COR-L47 (cell line): ENCODE results near the gene TBC1D7.

ENCODE experiments used
- DNase-seq: peaks from one replicate; lab custom pipeline; 2025; lab: John Stamatoyannopoulos, UW

TBC1D7 gene

DNA sequence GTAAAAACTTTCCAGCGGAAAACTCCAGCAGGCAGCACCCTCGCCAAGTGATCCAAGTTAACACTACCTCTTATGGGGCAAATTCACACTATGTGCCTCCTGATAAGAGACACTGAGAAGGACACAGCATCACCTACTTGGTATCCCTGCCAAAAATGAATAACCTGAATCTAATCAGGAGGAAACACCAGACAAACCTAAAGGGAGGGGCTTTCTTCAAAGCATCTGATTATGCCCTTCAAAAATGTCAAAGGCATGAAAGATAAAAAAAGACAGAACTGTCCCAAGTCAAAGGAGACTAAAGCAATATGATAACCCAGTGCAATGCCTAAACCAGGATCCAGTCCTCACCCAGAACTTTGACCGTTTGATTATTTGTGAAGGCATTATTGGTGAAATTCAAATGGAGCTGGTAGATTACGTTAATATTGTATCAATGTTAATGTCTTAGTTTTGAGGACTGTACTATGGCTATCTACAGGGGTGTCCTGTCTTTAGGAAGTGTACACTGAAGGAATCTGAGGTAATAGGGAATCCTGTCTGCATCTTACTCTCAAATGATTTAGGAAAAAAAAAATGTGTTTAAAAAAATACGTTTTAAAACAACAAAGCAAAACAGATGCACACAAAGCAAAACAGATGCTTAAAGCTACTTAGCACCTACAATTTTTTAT lies 8.3 kb downstream of the TBC1D7 start:
- DNase-seq = no peak

DNA sequence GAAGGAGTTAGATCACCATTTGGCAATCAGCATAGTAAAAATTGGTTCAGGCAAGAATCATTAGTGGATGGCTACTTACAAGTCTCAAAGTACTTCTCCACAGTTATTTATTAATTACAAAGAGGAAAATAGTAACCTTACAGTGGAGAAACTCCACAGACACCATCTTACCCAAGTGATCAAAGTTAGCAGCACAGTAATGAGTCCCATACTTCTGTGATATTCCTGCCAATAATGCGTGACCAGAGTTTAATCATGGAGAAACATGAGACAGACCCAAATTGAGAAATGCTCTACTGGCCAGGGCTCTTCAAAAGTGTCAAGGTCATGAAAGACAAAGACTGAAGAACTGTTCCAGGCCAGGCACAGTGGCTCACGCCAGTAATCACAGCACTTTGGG lies 9.5 kb downstream of the TBC1D7 start:
- no peak for DNase-seq

DNA sequence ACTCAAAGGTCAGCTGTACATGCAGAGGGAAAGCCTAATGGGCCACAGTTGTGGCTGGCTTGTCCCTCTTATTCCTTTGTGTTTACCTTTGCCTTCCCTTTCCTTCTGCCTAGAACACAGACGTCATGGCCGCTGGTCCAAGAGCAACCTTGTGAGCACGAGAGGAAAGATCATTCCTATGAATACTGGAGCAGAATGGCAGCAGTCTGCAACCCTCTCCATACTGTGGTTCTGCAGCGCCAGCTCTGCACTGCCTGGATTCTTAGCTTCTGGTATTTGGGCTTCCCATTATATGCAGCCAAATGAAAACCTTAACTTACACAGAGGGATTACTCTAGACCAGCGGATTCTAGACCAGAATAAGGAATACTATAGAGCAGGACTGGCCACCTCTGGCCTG lies 12.4 kb downstream of the TBC1D7 start:
- DNase-seq = no peak

DNA sequence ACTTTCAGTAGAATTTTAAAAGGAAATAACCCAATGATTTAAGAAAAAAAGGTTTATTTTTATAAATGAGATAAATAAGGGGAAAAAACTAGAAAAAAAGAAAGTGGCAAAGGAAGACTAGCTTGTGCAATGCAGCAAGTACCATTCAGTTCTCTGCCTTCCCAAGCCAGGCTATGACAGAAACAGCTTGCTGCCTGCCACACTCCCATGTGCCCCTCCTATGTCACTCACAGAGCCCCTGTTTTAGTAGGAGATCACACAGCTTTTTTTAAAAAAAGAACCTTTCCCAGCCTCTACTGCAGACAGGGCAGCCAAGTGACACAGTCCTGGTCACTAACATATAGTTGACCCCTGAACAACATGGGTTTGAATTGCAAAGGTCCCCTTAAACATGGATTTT lies 13.5 kb downstream of the TBC1D7 start:
- DNase-seq = no peak

DNA sequence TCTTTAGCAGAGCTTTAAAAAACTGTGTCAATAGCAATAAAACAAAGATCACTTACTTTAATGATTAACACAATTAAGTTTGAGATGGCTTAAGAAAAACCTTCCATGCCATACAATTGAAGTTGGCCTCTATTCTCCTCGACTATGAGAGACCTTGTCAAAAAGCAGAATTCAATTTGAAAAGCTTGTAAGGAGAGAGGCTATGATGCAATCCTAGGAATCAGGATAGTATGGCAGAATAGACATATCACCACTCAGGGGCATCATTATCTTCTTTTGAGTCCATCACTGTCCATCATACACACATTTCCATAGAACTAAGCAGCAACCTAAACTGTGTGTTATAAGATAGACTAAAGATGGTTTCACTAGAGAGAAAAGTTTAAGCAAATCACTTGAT lies 17.2 kb downstream of the TBC1D7 start:
- no peak for DNase-seq

DNA sequence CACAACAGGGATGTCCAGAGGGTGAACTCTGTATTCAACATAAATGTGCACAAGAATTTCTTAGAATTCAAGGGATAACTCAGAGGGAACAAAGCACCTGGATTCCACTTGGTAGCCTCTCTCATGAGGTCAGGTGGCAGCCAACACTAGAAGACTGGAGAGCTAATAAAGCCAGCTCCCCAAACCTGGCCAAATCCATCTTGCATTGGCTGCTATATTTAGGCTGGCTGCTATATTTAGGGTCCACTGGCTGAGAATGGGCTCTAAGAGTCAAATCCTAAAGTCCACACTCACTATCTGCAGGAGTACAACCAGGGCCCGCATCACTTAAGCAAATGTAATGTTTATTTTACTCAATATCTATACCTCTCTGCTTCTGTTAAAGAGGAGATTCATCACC lies 20.0 kb downstream of the TBC1D7 start:
- no peak for DNase-seq

DNA sequence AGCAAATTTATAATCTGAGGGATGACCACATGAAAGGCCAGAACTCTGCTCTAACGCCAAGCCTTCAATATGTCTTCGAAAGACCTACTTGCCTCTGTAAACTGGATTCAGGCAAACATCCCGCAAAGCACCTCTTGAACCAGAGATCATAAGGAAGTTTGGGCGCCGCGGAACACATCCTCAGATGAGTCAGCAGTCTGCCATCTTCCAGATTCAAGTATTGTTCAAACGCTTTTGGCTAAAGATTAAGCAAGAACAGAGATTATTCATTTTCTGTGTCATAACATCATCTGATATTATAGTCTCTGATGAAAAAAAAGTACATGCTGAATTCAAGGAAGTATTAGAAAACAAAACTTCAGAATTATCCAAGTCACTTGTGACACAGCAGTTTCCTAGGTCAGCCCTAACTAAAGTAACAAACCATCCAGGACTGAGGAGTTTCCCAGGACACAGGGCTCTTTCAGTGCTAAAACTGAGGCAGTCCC lies 20.8 kb downstream of the TBC1D7 start:
- DNase-seq = no peak

DNA sequence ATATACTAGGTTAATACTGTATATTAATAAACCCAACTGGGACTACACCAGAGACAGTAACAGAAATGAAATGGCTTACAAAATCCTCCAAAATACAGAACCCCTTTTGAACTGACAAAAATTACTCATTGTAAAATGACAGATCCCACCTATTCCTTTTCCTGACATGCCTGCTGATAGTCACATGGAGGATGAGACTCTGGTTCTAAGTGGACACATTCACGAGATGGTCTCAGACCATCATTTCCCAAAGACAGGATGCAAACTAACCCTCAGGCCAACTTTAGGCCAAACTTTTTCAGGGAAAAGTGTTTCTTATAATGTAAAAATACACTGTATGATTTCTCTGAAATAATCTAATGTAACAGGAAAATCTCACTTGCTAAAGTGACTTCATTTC lies 22.5 kb downstream of the TBC1D7 start:
- no peak for DNase-seq

DNA sequence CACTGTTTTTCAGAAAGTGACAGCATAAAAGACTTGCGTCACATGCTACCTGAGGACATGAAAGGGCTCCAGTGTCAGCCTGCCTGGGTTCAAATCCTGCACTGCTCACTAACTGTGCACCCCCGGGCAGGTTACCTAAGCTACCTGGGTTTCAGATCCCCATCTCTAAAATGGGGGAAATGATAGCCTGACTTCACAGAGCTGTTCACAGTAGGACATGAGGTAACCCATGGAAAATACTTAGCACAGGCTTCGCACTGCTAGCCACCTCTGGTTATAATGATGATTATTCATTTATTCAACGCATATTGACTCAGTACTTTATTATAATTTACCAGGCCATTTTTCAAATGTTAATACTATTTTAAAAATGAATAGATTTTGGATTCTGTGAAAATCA lies 23.0 kb downstream of the TBC1D7 start:
- DNase-seq = no peak

DNA sequence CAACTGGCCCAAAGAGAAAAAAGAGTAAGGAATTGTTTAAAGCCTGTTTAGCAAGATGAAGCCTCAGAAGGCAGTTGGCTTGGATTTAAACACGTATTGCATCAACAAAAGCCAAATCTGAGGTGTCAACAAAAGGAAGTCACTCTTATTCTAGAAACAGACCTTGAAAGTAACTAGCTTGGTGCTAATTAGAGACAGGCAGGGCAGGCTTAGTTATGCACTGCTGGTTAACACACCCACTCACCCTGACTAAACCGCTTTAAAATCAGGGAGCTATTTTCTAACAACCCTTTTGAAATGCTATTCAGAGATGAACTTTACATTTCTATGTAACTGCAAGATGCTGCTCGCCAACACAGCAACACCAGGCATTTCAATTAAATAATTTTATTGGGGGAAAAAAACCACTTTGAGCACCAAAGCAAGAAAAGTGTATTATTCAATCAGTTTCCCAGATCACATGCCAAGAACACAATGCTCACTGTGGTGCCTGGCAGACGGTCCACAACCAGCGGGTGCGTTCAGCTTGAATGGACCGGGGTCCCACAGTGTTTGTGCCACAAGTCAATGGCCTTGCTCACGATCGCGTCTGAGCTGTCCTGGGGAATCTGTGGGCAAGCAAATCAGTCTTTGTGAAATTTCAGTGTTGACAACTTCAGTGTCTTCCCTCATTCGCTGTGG lies 23.6 kb downstream of the TBC1D7 start:
- no peak for DNase-seq

DNA sequence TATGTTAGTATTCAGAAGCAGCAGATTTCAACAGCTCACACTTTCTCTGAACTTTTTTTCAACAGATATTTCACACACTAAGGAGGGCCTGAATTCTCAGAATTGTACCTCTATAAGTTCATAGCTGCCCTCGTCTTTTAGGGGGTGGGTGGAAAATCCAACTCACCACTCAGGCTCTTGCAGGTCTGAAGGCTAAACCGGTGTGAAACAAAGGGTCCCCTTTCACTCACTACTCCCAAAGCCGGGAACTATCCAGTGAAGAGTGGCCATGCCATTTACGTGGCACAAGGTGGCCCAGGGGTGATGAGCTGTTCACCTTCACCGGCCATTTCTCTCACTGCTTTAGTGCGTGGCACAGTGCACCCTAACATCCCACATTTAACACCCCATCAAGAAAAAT lies 24.2 kb downstream of the TBC1D7 start:
- no peak for DNase-seq

DNA sequence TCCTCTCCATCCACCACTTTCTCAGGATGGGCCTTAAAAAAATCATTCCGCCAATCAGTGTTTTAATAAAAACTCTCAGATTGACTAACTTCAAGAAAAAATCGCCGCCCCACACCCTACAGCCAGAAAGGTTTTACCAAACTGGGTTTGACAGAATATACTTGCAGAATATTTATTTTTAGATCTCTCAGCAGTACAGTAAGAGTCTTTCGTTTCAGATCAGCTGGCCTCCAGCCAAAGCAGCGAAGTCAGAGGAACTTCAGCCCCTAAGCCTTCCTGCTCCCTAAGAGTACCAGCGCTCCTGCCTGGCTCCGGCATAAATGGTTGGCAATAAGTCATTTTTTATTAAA lies 24.7 kb downstream of the TBC1D7 start:
- no peak for DNase-seq

DNA sequence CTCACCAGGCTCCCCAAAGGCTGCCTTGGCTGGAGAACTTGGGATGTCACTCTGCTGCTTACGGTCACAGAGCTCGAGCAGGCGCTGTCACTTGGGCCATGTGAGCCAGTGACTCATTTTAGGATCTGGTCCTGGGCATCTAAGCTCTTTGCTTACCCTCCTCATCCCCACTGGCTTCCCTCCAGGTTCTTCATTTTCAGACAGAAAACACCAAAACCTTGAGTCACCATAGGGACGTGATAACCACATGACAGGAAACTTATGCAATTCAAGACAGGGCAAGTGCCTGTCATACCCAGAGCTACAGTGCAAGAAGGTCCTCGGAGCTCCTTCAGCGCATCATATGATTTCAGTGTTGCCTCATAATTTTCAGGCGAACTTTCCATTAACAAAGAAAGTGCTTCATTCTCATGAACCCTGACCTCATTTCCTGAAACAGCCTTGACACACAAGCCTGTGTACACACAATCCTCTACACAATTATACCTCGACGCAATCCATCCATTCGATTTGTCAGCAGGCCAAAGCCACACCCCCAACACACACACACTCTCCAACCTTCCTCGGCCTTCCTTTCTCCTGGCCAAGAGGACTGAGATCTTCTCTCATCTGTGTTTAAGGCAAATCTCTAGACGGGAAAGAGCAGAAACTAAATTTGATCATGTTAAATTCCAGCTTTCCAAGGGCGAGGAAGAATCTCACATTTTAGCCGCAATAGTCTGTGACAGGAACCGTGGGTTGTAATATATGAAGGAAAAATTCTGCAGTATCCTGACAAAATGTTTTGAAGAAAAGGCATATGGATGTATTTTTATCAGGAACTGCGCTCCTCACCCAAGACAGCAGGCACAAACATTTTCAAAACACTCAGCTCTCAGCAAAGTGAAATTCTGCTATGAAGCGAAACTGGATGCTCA lies 25.3 kb downstream of the TBC1D7 start:
- no peak for DNase-seq

DNA sequence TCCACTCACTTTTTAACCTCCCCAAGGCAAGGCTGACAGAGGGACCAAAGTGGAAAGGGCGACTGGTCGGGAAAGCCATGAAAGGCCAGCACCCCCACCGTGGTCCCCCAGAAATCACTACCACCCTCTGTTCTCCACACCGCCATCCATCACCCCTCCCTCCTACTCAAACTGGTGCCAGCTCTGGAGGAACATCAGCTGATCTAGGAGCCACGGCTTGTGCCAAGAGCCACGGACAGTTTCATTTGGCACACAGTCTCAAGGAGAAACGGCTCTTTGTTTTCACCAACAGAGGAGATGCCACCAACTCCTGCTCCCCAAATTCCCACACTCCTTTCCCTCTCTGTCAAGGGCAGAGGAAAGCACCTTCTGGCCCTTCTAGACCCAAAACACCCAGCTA lies 26.0 kb downstream of the TBC1D7 start:
- DNase-seq = no peak

DNA sequence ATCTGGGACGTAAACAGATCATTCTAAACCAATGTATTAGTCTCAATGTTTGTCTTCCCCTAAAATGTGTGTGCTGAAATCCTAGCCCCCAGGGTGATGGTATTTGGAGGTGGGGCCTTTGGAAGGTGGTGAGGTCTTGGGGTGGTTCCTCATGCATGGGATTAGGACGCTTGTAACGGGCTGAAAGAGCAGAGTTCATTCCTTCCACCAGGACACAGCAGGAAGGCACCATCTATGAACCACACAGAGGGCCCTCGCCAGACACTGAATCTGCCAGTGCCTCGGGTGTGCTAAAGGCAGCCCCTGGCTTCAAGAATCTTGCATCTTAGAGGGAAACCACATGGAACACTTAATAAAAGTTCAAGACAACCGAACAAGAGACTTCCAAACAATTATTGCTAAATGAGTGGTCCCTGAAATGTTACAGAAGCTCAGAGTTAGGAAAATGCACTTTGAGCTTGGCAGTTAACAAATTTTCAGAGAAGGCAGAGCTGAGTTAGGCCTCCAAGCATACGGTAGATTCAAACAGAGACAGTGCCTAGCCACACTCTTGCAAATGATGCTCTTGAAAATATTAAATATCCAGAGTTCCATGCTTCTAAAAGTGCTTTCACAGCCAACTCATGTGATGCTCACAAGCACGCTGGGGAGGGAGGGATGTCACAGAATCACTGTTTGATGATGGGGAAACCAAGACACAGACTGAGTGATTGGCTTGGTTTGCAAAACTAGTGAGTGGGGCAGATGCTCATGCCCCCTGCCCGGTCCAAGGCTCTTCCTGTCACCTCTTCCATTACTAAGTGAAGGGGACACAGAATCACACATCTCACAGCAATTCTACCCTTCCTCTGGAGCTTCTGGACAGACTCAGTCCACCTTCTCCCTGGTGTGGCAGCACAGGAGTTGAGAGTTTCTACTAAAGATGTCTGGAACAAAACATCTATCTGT lies 27.4 kb downstream of the TBC1D7 start:
- no peak for DNase-seq

DNA sequence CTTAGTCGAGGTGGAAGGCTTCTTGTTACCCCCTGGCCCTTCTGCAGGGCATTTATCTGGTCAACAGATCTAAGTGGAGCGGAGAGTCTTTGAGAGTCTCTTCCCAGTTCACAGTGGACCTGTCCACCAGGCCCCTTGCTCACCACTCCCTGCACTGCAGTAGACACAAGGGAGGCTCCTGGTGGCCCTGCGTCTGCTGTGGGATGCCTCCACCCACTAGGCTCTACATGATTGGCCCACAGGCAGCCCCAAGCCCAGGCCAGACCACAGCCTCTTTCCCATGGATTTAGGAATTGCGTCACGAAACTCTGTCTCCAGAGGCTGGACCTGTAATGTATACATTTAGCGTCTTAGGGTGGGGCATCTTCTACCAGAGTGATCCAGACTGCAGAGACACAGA lies 28.4 kb downstream of the TBC1D7 start:
- DNase-seq = no peak

DNA sequence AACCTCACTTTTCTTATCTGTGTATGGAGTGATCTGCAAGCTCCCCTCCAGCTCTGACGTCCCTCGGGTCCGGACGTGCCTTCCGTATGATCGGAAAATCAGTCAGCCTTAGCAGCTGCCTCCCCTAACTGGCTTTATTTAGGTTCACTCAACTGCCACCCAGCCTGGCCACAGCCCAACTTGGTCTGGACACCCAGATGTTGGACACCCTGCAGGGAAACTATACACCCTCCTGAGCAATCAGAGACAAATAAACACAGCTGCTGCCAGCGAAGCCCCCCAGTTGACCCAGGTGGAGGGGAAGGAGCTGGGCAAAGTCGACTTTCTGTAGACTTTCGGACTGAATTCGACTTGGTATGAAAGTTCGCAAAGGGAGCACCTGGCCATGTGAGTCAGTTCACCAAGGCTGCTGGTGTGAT lies 28.9 kb downstream of the TBC1D7 start:
- DNase-seq = no peak

DNA sequence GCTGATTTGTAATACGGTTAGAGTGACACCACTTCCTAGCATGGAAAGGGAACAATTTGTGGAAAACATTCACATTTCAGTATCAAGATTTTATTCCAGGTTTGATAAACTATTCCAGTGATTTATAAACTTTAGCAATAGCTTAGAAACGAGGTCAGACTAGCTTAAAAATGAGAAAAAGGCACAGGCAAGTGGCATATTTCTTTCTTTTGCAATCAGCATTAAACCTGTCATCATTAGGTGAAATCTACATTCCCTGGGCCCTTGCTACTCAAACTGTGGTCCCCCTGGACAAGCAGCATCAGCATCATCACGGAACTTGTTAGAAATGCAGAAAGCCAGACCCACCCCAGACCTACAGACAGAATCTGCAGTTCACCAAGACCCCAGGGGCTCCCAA lies 29.9 kb downstream of the TBC1D7 start:
- DNase-seq = no peak

DNA sequence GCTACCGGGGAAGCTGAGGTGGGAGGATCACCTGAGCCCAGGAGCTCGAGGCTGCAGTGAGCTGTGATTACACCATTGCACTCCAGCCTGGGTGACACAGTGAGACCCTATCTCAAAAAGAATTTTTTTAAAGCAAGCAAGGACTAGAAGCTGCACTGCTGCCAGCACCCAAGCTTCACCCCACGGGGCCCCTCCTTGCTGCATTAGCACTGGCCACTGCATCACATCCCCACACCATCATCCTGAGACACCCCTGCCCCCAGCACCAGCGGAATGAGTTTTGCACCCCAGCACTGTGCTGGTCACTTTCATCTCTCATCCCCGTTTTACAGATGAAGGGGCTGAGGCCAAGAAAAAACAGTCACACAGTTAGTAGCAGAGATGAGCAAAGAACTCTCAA lies 30.9 kb downstream of the TBC1D7 start:
- DNase-seq = no peak

DNA sequence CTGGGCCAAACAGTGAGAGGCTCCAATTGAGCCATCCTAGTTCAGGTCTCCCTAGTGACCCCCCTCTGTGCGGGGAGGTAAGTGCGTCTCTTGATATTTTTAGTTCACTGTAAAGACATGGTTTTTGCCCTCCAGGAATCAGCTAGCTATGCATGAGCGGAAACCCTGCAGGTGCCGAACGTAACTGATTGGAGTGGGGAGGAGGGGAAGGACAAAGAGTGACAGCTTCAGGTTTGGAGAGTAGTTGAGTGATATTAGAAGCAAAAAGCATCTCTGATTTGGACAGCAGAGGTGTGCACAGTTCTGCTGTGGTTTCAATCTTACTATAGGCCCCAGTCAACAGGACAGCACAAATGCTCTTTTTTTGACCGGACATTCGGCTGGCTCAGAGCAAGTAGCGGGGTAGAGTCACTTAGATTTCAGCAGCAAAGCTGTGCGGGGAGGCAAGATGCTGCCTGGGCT lies 31.8 kb downstream of the TBC1D7 start:
- no peak for DNase-seq

DNA sequence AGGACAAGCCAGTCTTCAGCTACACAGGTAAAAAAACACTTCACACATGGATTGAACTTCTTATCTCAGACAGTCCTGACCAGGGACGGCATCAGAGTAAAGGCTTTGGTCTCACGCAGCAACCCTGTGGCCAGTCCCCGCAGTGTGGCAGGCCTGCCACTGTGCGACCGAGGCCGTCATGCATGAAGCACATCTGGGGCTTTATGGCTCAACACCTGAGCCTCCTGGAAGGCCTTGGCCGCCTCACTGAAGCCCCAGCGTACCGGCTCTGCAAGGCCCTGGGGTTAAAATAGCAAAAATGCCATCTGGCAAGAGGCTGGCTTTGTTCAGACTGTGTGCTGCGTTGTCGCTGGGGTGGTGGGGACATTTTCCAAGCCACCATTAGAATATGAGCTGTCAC lies 32.8 kb downstream of the TBC1D7 start:
- no peak for DNase-seq
